ENCODE data around the gene STARD6.

DNA sequence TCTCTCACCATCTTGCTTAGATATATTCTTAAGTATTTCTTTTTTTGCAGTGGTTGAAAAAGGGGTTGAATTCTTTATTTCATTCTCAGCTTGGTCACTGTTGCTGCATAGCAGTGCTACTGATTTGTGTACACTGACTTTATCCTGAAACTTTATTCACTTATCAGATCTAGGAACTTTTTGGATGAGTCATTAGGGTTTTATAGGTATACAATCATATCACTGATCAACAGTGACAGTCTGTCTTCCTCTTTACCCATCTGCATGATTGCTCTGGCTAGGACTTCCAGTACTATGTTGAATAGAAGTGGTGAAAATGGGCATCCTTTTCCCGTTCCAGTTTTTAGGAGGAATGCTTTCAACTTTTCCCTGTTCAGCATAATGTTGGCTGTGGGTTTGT, 6.5 kb downstream of the STARD6 start:
- TF ChIP-seq, protein P1, sequence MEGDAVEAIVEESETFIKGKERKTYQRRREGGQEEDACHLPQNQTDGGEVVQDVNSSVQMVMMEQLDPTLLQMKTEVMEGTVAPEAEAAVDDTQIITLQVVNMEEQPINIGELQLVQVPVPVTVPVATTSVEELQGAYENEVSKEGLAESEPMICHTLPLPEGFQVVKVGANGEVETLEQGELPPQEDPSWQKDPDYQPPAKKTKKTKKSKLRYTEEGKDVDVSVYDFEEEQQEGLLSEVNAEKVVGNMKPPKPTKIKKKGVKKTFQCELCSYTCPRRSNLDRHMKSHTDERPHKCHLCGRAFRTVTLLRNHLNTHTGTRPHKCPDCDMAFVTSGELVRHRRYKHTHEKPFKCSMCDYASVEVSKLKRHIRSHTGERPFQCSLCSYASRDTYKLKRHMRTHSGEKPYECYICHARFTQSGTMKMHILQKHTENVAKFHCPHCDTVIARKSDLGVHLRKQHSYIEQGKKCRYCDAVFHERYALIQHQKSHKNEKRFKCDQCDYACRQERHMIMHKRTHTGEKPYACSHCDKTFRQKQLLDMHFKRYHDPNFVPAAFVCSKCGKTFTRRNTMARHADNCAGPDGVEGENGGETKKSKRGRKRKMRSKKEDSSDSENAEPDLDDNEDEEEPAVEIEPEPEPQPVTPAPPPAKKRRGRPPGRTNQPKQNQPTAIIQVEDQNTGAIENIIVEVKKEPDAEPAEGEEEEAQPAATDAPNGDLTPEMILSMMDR (IDR thresholded peaks at IDR 0.05 in 4 of 5, conservative IDR thresholded peaks at IDR 0.05 in 1 of 5) = no peak
- no peak for TF ChIP-seq POLR2A (IDR thresholded peaks at IDR 0.05)
